ENCODE measurements around the gene NOTCH4.
A peak's percentile ranks its signal among the peaks of the same experiment; 100 is the strongest.

The NOTCH4 gene

GRCh38 chr6:32154514-32155161, 69.2 kb downstream of the NOTCH4 start:
- DNase-seq: peak; percentile 86

- DNase-seq: peak; percentile 94
These were observed 70.0 kb downstream of the NOTCH4 start, which contains the start of gene PPT2 for GRCh38 chr6:32153564-32154513. TSS of gene PPT2 (plus strand) at chr6:32154141. CDS start at chr6:32154595, 454 bp downstream.

GRCh38 chr6:32152769-32153563, 70.9 kb downstream of the NOTCH4 start:
- peak; percentile 93 for DNase-seq

- no peak for DNase-seq
These were observed 71.8 kb downstream of the NOTCH4 start, which contains the start of gene PRRT1 for GRCh38 chr6:32151863-32152768. TSS of gene PRRT1 (minus strand) at chr6:32151939. CDS start at chr6:32151827, 112 bp downstream.

- DNase-seq: no peak
These were observed 72.5 kb downstream of the NOTCH4 start for GRCh38 chr6:32151181-32151862.

GRCh38 chr6:32149932-32150870, 73.7 kb downstream of the NOTCH4 start:
- peak; percentile 55 for DNase-seq

- no peak for DNase-seq
These were observed 74.6 kb downstream of the NOTCH4 start for GRCh38 chr6:32149092-32149755.

GRCh38 chr6:32148289-32149091, 75.4 kb downstream of the NOTCH4 start:
- DNase-seq: peak; percentile 70

GRCh38 chr6:32147401-32148132, 76.3 kb downstream of the NOTCH4 start:
- DNase-seq: no peak

GRCh38 chr6:32146687-32147086, 77.2 kb downstream of the NOTCH4 start:
- DNase-seq: no peak

GRCh38 chr6:32146287-32146686, 77.6 kb downstream of the NOTCH4 start:
- DNase-seq: no peak

All from islet precursor cell (in vitro differentiated cells).